ENCODE measurements around the gene TTC24.

GRCh38 chr1:156601122-156601830 is 21.8 kb downstream of the TTC24 start, which contains the start of gene GPATCH4:
- TF ChIP-seq POLR2A (IDR thresholded peaks at IDR 0.05) (peak in 1 of 2 donors; percentile 35), CTCF (IDR thresholded peaks at IDR 0.05) (no peak)

Data from thyroid gland (tissue), 4 donors.